ENCODE measurements around the gene KCNIP3. TPM values are rescaled to one million over a fixed set of nuclear protein-coding genes. Genes with fewer than 3 reads are reported as not detected.

KCNIP3 gene
- total and polyA plus RNA-seq, 4 donors, result 0.26 to 1.1 (median 0.62) TPM

- no peaks in the 10 kb centered on the region for H3K27me3 ChIP-seq (ENCODE audit: control insufficient read depth in 4 of 4, insufficient read depth in 4 of 4, low read length in 3 of 4)
- DNase-seq (ENCODE audit: low spot score), result no peak
- H3K27ac ChIP-seq (ENCODE audit: low read depth in 1 of 2, low read length in 2 of 2), result no peak overlapping the region
- 86% methylated on average over 15 of the region's 15 CpGs for WGBS
- H3K36me3 ChIP-seq (ENCODE audit: control insufficient read depth in 4 of 4, insufficient read depth in 3 of 4, low read depth in 1 of 4, low read length in 3 of 4), result no peaks in the 10 kb centered on the region
- no peak overlapping the region for H3K4me3 ChIP-seq (ENCODE audit: low read depth in 1 of 3, low read length in 3 of 3)
- no peaks in the 10 kb centered on the region for H3K4me1 ChIP-seq (ENCODE audit: control insufficient read depth in 4 of 4, insufficient read depth in 4 of 4, low read length in 3 of 4)
- no peak overlapping the region for H3K9ac ChIP-seq (ENCODE audit: low read depth in 1 of 2, low read length in 2 of 2)
- H3K9me3 ChIP-seq (ENCODE audit: control insufficient read depth in 4 of 4, low read length in 3 of 4), result no peaks in the 10 kb centered on the region
- TF ChIP-seq JUND (IDR thresholded peaks at IDR 0.05) (no peak), NR2F2 (IDR thresholded peaks at IDR 0.05) (no peak), EGR1 (IDR thresholded peaks at IDR 0.05; ENCODE audit: low read depth in 2 of 2) (no peak), GABPA (IDR thresholded peaks at IDR 0.05 in 1 of 2, conservative IDR thresholded peaks at IDR 0.05 in 1 of 2) (no peak), HNF4G (IDR thresholded peaks at IDR 0.05) (no peak), RXRA (IDR thresholded peaks at IDR 0.05) (no peak), SP1 (IDR thresholded peaks at IDR 0.05) (no peak)
These were observed 77.8 kb downstream of the KCNIP3 start for GRCh38 chr2:95374921-95375471.

DNA sequence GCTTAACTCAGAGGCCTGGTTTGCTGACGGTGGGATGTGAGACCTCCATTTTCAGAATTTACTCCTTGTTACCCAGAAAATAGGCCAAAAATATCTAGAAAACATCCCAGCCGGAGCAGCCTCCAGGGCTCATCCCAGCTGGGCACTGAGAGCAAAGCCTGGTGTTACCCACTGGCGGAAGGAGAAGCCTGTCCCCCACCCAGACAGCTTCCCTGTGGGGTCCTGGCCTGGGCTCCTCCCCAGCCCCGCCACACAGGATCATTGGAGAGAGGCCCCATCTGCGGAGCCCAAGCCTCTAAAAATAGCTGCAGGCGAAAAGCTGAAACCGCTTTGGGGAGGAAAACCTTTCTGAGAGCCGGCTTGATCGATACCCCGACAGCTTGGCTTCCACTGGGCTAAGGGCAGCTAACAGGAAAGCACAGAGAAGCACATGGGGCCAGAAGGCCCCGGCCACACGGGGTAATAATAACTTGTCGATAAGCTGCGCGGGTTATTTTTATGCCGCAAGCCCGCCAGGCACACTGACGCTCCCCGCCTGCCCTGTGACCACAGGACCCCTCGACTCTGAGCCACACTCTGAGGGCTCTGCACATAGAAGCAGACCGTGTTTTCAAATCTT, 78.5 kb downstream of the KCNIP3 start:
- Histone ChIP-seq H3K36me3 (ENCODE audit: control insufficient read depth in 4 of 4, insufficient read depth in 3 of 4, low read depth in 1 of 4, low read length in 3 of 4) (no peaks in the 10 kb centered on the region), H3K4me1 (ENCODE audit: control insufficient read depth in 4 of 4, insufficient read depth in 4 of 4, low read length in 3 of 4) (no peaks in the 10 kb centered on the region), H3K27ac (ENCODE audit: low read depth in 1 of 2, low read length in 2 of 2) (no peak overlapping the region), H3K4me3 (ENCODE audit: low read depth in 1 of 3, low read length in 3 of 3) (no peak overlapping the region), H3K9me3 (ENCODE audit: control insufficient read depth in 4 of 4, low read length in 3 of 4) (no peaks in the 10 kb centered on the region), H3K27me3 (ENCODE audit: control insufficient read depth in 4 of 4, insufficient read depth in 4 of 4, low read length in 3 of 4) (no peaks in the 10 kb centered on the region), H3K9ac (ENCODE audit: low read depth in 1 of 2, low read length in 2 of 2) (no peak overlapping the region)
- 92% methylated on average over 21 of the region's 21 CpGs for WGBS
- no peak for DNase-seq (ENCODE audit: low spot score)
- TF ChIP-seq NR2F2 (IDR thresholded peaks at IDR 0.05) (no peak), GABPA (IDR thresholded peaks at IDR 0.05 in 1 of 2, conservative IDR thresholded peaks at IDR 0.05 in 1 of 2) (no peak), JUND (IDR thresholded peaks at IDR 0.05) (no peak), HNF4A (conservative IDR thresholded peaks at IDR 0.05) (no peak), FOXA1 (IDR thresholded peaks at IDR 0.05) (no peak)
- TF ChIP-seq, protein P1, sequence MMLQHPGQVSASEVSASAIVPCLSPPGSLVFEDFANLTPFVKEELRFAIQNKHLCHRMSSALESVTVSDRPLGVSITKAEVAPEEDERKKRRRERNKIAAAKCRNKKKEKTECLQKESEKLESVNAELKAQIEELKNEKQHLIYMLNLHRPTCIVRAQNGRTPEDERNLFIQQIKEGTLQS (IDR thresholded peaks at IDR 0.05), result no peak

DNA sequence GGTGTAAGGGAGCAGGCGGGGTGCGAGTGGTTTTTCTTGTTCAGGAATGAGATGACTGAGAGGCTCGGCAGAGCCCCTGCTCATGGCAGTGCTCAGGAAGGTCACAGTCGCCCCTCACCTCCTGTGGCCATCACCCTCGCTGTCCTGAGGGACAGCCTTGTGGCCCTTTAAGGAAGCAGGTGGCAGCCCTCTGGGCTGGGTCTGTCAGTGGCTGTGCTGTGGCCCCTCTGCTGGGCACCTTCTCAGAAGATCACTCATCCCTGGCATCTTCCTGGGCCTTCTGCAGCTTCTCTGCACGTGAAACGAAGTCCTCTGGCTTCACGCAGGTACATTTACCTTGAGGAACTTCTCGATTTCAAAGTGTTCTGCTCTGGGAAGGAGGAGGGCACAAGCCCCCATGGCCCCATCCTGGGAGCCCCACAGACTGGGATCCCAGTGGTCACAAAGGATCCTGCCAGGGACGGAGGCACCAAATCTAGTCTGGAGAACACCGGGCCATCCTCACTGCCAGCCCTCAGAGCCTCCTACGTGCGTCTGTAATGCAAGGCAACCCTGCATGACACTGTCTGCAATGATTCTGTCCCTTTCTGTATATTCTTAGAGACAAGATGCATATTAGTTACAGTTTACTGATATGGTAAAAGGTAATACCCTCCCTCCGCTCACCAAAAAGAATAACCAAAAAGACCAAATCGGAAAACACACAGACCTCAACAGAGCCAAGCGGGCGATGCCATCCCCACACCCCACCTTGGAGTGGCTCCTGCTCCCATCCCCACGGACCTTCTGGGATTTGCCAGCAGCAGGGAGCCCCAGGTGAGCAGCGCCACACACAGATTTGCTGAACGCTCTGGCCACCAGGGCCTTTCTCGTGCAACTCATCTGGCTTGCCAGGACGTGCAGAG, 79.4 kb downstream of the KCNIP3 start:
- Histone ChIP-seq H3K9ac (ENCODE audit: low read depth in 1 of 2, low read length in 2 of 2) (no peak overlapping the region), H3K36me3 (ENCODE audit: control insufficient read depth in 4 of 4, insufficient read depth in 3 of 4, low read depth in 1 of 4, low read length in 3 of 4) (no peaks in the 10 kb centered on the region), H3K9me3 (ENCODE audit: control insufficient read depth in 4 of 4, low read length in 3 of 4) (no peaks in the 10 kb centered on the region), H3K4me1 (ENCODE audit: control insufficient read depth in 4 of 4, insufficient read depth in 4 of 4, low read length in 3 of 4) (no peaks in the 10 kb centered on the region), H3K4me3 (ENCODE audit: low read depth in 1 of 3, low read length in 3 of 3) (no peak overlapping the region), H3K27ac (ENCODE audit: low read depth in 1 of 2, low read length in 2 of 2) (no peak overlapping the region), H3K27me3 (ENCODE audit: control insufficient read depth in 4 of 4, insufficient read depth in 4 of 4, low read length in 3 of 4) (no peaks in the 10 kb centered on the region)
- DNase-seq (ENCODE audit: low spot score), result no peak
- WGBS, result 92% methylated on average over 22 of the region's 22 CpGs
- no peak for TF ChIP-seq YY1 (IDR thresholded peaks at IDR 0.05)
- TF ChIP-seq, protein P2, sequence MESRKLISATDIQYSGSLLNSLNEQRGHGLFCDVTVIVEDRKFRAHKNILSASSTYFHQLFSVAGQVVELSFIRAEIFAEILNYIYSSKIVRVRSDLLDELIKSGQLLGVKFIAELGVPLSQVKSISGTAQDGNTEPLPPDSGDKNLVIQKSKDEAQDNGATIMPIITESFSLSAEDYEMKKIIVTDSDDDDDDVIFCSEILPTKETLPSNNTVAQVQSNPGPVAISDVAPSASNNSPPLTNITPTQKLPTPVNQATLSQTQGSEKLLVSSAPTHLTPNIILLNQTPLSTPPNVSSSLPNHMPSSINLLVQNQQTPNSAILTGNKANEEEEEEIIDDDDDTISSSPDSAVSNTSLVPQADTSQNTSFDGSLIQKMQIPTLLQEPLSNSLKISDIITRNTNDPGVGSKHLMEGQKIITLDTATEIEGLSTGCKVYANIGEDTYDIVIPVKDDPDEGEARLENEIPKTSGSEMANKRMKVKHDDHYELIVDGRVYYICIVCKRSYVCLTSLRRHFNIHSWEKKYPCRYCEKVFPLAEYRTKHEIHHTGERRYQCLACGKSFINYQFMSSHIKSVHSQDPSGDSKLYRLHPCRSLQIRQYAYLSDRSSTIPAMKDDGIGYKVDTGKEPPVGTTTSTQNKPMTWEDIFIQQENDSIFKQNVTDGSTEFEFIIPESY (IDR thresholded peaks at IDR 0.05), result no peak
- no peak for TF ChIP-seq REST (IDR thresholded peaks at IDR 0.05)
- TF ChIP-seq GABPA (IDR thresholded peaks at IDR 0.05 in 1 of 2, conservative IDR thresholded peaks at IDR 0.05 in 1 of 2), result no peak
- TF ChIP-seq, protein P3, sequence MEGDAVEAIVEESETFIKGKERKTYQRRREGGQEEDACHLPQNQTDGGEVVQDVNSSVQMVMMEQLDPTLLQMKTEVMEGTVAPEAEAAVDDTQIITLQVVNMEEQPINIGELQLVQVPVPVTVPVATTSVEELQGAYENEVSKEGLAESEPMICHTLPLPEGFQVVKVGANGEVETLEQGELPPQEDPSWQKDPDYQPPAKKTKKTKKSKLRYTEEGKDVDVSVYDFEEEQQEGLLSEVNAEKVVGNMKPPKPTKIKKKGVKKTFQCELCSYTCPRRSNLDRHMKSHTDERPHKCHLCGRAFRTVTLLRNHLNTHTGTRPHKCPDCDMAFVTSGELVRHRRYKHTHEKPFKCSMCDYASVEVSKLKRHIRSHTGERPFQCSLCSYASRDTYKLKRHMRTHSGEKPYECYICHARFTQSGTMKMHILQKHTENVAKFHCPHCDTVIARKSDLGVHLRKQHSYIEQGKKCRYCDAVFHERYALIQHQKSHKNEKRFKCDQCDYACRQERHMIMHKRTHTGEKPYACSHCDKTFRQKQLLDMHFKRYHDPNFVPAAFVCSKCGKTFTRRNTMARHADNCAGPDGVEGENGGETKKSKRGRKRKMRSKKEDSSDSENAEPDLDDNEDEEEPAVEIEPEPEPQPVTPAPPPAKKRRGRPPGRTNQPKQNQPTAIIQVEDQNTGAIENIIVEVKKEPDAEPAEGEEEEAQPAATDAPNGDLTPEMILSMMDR (IDR thresholded peaks at IDR 0.05; ENCODE audit: low read depth, low read length, missing input control), result no peak
- TF ChIP-seq FOXA1 (IDR thresholded peaks at IDR 0.05), result no peak
- TF ChIP-seq TAF1 (conservative IDR thresholded peaks at IDR 0.05), result no peak
- TF ChIP-seq HNF4G (IDR thresholded peaks at IDR 0.05), result no peak
- no peak for TF ChIP-seq RXRA (IDR thresholded peaks at IDR 0.05)
- no peak for TF ChIP-seq MAX (IDR thresholded peaks at IDR 0.05)
- TF ChIP-seq HNF4A (conservative IDR thresholded peaks at IDR 0.05), result no peak
- no peak for TF ChIP-seq JUND (IDR thresholded peaks at IDR 0.05)
- no peak for TF ChIP-seq FOXA2 (IDR thresholded peaks at IDR 0.05)
- TF ChIP-seq, protein P1 (IDR thresholded peaks at IDR 0.05), result no peak

Data from liver (tissue), 9 donors.